MCF 10A (cell line): ENCODE results near the gene AREG. TPM values are rescaled to one million over a fixed set of nuclear protein-coding genes. Genes with fewer than 3 reads are reported as not detected.

Experiments
- BruUV-seq: library from RNA; stranded (reverse); fragments of 400-500 nt; replicated peaks from 2 replicates; lab custom pipeline; 2021; lab: Mats Ljungman, UMichigan
- CTCF ChIA-PET: fragments of 300-600 bp; sonication (Branson Sonifier 250); formaldehyde crosslinking; extraction: SDS; loops from one replicate; lab custom pipeline; 2021; ENCODE audit warnings: antibody characterized with exemption, inconsistent platforms; lab: Yijun Ruan, JAX
- POLR2A ChIA-PET: fragments of 300-600, 350-650 bp; sonication (Branson Sonifier 250); formaldehyde crosslinking; extraction: SDS; loops from one replicate; lab custom pipeline; 2020; ENCODE audit warnings: antibody characterized with exemption, inconsistent platforms; lab: Yijun Ruan, JAX
- DNase-seq: peaks from one replicate; pipeline ENCODE4 v3.0.0-alpha.2; 2018; ENCODE audit not compliant: unreplicated experiment
- H3K27ac Mint-ChIP-seq: one replicate; pipeline ENCODE4 v1.8.0; 2022; ENCODE audit warnings: mild to moderate bottlenecking, low read depth, mixed read lengths; ENCODE audit not compliant: unreplicated experiment
- H3K27me3 Mint-ChIP-seq: one replicate; pipeline ENCODE4 v1.8.0; 2022; ENCODE audit warnings: mixed read lengths; ENCODE audit not compliant: insufficient read depth, unreplicated experiment
- H3K36me3 Mint-ChIP-seq: one replicate; pipeline ENCODE4 v1.8.0; 2022; ENCODE audit warnings: mild to moderate bottlenecking, moderate library complexity, mixed read lengths; ENCODE audit not compliant: insufficient read depth, unreplicated experiment
- H3K4me1 Mint-ChIP-seq: one replicate; pipeline ENCODE4 v1.8.0; 2022; ENCODE audit warnings: mixed read lengths; ENCODE audit not compliant: insufficient read depth, unreplicated experiment
- H3K4me3 Mint-ChIP-seq: one replicate; pipeline ENCODE4 v1.8.0; 2022; ENCODE audit warnings: mild to moderate bottlenecking, moderate library complexity, mixed read lengths; ENCODE audit not compliant: unreplicated experiment
- H3K9me3 Mint-ChIP-seq: one replicate; pipeline ENCODE4 v1.8.0; 2022; ENCODE audit warnings: mixed read lengths; ENCODE audit not compliant: unreplicated experiment
- intact Hi-C: fragments of 100-400 bp; cut with micrococcal nuclease; formaldehyde crosslinking; loops from 2 replicates; pipeline ENCODE4 v1.14.1; 2022
- total RNA-seq: library from RNA; stranded (reverse); gene quantifications from 2 replicates; pipeline ENCODE4 v1.2.3, GENCODE V29; 2022
- TF ChIP-seq, protein P1 (sequence below): fragments of 200-600 bp; IDR thresholded peaks from one replicate; pipeline ENCODE4 v1.8.0; 2022; ENCODE audit warnings: antibody characterized with exemption, mild to moderate bottlenecking; ENCODE audit not compliant: unreplicated experiment

The AREG gene
- total RNA-seq, 1 experiment from 2014 or later = 1,878 TPM

DNA sequence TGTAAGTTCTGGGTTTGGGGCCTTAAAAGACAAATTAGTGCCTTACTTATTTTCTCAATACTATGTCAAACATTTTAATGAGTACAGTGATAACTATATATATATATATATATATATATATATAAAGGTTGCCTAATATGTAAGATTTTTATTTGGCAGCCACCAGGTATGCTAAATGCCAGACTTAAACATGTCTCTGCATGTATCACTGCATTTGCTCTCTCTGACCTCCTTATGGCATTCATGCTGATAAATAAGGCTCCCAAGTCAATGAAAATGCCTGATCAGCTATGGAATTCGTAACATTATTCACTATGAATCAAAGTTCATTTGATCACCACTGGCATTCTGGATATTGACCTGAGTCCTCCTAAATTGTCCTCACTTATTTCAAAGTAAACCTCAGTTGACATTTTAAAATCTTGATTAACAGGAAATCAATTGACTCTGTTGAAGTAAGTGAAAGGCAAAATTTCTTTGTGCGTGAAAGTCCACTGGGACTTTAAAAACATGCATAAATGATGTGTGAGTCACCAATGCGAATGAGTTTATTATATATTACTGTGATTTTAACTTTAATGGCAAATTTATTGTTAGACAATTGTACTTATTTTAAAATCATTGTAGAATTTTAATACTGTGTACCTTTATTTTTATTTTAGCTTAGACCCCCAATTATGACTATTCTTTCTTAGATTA lies 29.2 kb upstream of the AREG start:
- no peaks in the 10 kb centered on the region for H3K36me3 Mint-ChIP-seq
- H3K27me3 Mint-ChIP-seq = no peaks in the 10 kb centered on the region
- H3K4me1 Mint-ChIP-seq = peaks cover 55% of the 10 kb centered on the region
- H3K27ac Mint-ChIP-seq = peak overlapping the region; percentile 77
- peak; percentile 68 for DNase-seq
- TSS peak; percentile 67 for BruUV-seq
- TF ChIP-seq, protein P1, sequence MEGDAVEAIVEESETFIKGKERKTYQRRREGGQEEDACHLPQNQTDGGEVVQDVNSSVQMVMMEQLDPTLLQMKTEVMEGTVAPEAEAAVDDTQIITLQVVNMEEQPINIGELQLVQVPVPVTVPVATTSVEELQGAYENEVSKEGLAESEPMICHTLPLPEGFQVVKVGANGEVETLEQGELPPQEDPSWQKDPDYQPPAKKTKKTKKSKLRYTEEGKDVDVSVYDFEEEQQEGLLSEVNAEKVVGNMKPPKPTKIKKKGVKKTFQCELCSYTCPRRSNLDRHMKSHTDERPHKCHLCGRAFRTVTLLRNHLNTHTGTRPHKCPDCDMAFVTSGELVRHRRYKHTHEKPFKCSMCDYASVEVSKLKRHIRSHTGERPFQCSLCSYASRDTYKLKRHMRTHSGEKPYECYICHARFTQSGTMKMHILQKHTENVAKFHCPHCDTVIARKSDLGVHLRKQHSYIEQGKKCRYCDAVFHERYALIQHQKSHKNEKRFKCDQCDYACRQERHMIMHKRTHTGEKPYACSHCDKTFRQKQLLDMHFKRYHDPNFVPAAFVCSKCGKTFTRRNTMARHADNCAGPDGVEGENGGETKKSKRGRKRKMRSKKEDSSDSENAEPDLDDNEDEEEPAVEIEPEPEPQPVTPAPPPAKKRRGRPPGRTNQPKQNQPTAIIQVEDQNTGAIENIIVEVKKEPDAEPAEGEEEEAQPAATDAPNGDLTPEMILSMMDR = no peak
- ChIA-PET POLR2A (interaction anchor here (0.8 to 7.5 kb wide), 12 partner anchors 8 to 169 kb away, joined by 3 to 217 read pairs (median 6); partner anchors contain the start of genes AREG and EPGN), CTCF (interaction anchor here (0.8 to 2.3 kb wide), 7 partner anchors 10 to 116 kb away, joined by 3 to 7 read pairs (median 4); no protein-coding TSS in a partner anchor)
- no peak overlapping the region for H3K4me3 Mint-ChIP-seq
- intact Hi-C loops = no loop called here
- H3K9me3 Mint-ChIP-seq = no peaks in the 10 kb centered on the region

DNA sequence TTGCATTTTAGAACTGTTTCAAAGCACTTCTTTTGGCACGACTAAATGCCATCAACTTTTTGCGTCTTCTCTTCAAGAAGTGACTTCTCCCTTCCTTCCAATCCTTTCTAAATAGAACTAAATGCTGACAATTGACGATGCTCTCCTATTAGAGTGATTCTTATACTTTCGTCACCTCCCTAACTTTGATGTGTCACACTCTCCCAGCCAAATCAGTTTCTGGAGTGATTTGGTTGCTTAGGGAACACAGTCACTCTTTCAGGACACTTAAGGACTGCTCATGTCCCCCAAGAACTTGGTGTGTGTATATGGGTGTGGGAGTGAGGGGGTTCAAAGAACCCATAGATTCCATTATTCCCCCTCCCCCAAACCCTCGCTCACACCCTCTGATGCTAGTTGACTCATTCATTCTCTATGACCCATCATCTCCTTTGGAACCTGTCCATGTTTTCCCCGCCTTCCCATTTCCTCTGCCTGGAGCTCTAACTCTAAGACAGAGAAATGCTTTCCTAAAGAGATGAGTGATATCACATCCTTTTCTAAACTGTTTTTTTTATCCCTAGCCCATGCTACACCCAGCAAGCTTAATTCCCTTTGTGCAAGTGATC lies 26.8 kb upstream of the AREG start:
- Mint-ChIP-seq H3K4me3 (peak overlapping the region; percentile 61), H3K9me3 (no peaks in the 10 kb centered on the region), H3K4me1 (peaks cover 63% of the 10 kb centered on the region), H3K27ac (peak overlapping the region; percentile 94), H3K36me3 (no peaks in the 10 kb centered on the region), H3K27me3 (no peaks in the 10 kb centered on the region)
- peak; percentile 96 for DNase-seq
- TF ChIP-seq, protein P1 = no peak
- BruUV-seq = no TSS peak
- ChIA-PET POLR2A (interaction anchor here (0.5 to 7.5 kb wide), 18 partner anchors 8 to 1074 kb away, joined by 3 to 131 read pairs (median 7); partner anchors contain the start of gene AREG), CTCF (interaction anchor here (0.6 to 1.0 kb wide), 2 partner anchors 114 to 179 kb away, joined by 3 to 5 read pairs; no protein-coding TSS in a partner anchor)
- intact Hi-C loops = no loop called here

DNA sequence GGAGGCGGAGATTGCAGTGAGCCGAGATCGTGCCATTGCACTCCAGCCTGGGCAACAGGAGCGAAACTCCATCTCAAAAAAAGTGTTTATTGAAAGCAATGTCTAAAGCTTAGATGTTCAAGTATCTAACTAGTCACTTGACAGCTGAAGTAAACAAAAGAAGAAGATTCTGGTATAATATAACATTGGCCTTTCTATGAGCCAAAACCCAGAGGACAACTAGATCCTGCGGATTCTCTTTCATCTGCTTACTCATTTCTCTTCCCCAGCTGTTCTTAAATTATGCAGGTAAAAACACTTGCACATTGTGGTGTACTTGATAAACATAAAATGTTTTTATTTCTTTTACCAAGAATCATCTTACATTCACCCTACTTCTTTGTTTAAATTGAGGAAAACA lies 24.1 kb upstream of the AREG start:
- no TSS peak for BruUV-seq
- CTCF ChIA-PET = interaction anchor here (0.6 to 1.1 kb wide), 3 partner anchors 9 to 112 kb away, joined by 3 to 4 read pairs (median 3); no protein-coding TSS in a partner anchor
- H3K27me3 Mint-ChIP-seq = no peaks in the 10 kb centered on the region

More for the DNA sequence above, 24.1 kb upstream of the AREG start:
- POLR2A ChIA-PET = interaction anchor here (0.5 to 7.5 kb wide), 6 partner anchors 8 to 51 kb away, joined by 3 to 131 read pairs (median 6); partner anchors contain the start of gene AREG
- no peak overlapping the region for H3K4me3 Mint-ChIP-seq
- no peaks in the 10 kb centered on the region for H3K36me3 Mint-ChIP-seq
- peaks cover 49% of the 10 kb centered on the region for H3K4me1 Mint-ChIP-seq
- no peak overlapping the region for H3K27ac Mint-ChIP-seq
- intact Hi-C loops = no loop called here
- DNase-seq = no peak
- no peaks in the 10 kb centered on the region for H3K9me3 Mint-ChIP-seq
- TF ChIP-seq, protein P1 = no peak
